Islet precursor cell (in vitro differentiated cells): ENCODE results near the gene TBX1.

Source experiments
- DNase-seq: peaks from one replicate; pipeline ENCODE4 v3.0.0-alpha.2; 2018

The TBX1 gene

GRCh38 chr22:19801340-19802000 is 40.9 kb downstream of the TBX1 start:
- DNase-seq: no peak

- DNase-seq: peak; percentile 49
These were observed 41.7 kb downstream of the TBX1 start for GRCh38 chr22:19802001-19802893.

- DNase-seq: no peak
These were observed 42.5 kb downstream of the TBX1 start for GRCh38 chr22:19802894-19803735.

- DNase-seq: no peak
These were observed 43.2 kb downstream of the TBX1 start for GRCh38 chr22:19803736-19804267.

GRCh38 chr22:19805821-19806212 is 45.2 kb downstream of the TBX1 start:
- DNase-seq: no peak

- DNase-seq: peak; percentile 48
These were observed 45.9 kb downstream of the TBX1 start for GRCh38 chr22:19806213-19807160.

- DNase-seq: no peak
These were observed 46.8 kb downstream of the TBX1 start for GRCh38 chr22:19807161-19807913.

GRCh38 chr22:19807914-19808872 is 47.6 kb downstream of the TBX1 start:
- no peak for DNase-seq

GRCh38 chr22:19808873-19809478 is 48.4 kb downstream of the TBX1 start:
- DNase-seq: peak; percentile 44

- DNase-seq: peak; percentile 32
These were observed 49.2 kb downstream of the TBX1 start for GRCh38 chr22:19809741-19810140.

- peak; percentile 68 for DNase-seq
These were observed 50.0 kb downstream of the TBX1 start for GRCh38 chr22:19810381-19811201.

GRCh38 chr22:19811211-19811621 is 50.6 kb downstream of the TBX1 start:
- DNase-seq: no peak

GRCh38 chr22:19811811-19812771 is 51.5 kb downstream of the TBX1 start:
- peak; percentile 46 for DNase-seq

- no peak for DNase-seq
These were observed 52.3 kb downstream of the TBX1 start for GRCh38 chr22:19812910-19813309.

- no peak for DNase-seq
These were observed 53.9 kb downstream of the TBX1 start for GRCh38 chr22:19814428-19814827.

- DNase-seq: no peak
These were observed 54.7 kb downstream of the TBX1 start for GRCh38 chr22:19815093-19815822.
